BLaER1 treated with 17β-estradiol and CSF1 and Interleukin-3, amounts not matched to agents 10 nM and 100 nM (cell line): ENCODE data around the gene SERINC2.

ENCODE experiments used
- H3K27ac ChIP-seq, 11 experiments: shearing (Covaris generic); formaldehyde crosslinking; 2 replicates each; pipeline ENCODE4 v1.8.1; 2022
- H3K27me3 ChIP-seq, 11 experiments: shearing (Covaris generic); formaldehyde crosslinking; 2 replicates each; pipeline ENCODE4 v1.8.1; 2022
- H3K36me3 ChIP-seq, 11 experiments: shearing (Covaris generic); formaldehyde crosslinking; 2 replicates each; pipeline ENCODE4 v1.8.1; 2022
- H3K4me1 ChIP-seq, 10 experiments: shearing (Covaris generic); formaldehyde crosslinking; 2 replicates each; pipeline ENCODE4 v1.8.1; 2022
- H3K4me2 ChIP-seq, 11 experiments: shearing (Covaris generic); formaldehyde crosslinking; 2 replicates each; pipeline ENCODE4 v1.8.1; 2022
- H3K4me3 ChIP-seq, 10 experiments: shearing (Covaris generic); formaldehyde crosslinking; 2 replicates each; pipeline ENCODE4 v1.8.1; 2022
- H3K9ac ChIP-seq, 11 experiments: shearing (Covaris generic); formaldehyde crosslinking; 2 replicates each; pipeline ENCODE4 v1.8.1; 2022
- H3K9me3 ChIP-seq, 11 experiments: shearing (Covaris generic); formaldehyde crosslinking; replicated peaks in 1 of 11; 2 replicates each; pipeline ENCODE4 v1.8.1; 2022
- H4K20me1 ChIP-seq, 11 experiments: shearing (Covaris generic); formaldehyde crosslinking; 2 replicates each; pipeline ENCODE4 v1.8.1; 2022
- Cebpa-rat ChIP-seq, 11 experiments: shearing (Covaris generic); IDR thresholded peaks; 2 replicates each; pipeline ENCODE4 v1.8.1; 2022

SERINC2 gene

GRCh38 chr1:31416101-31416736 is 3.2 kb downstream of the SERINC2 start:
- TF ChIP-seq Cebpa-rat (IDR thresholded peaks at IDR 0.05) = no peak; a peak in 1 of 22 replicates
- Histone ChIP-seq H3K4me1 (peaks cover 5 to 31% (median 21%) of the 10 kb centered on the region in 10 experiments; a peak in 18 of 20 replicates), H3K4me3 (no peak overlapping the region), H3K9me3 (no peaks in the 10 kb centered on the region), H4K20me1 (peaks cover 0 to 38% (median 6%) of the 10 kb centered on the region in 11 experiments; a peak in 11 of 22 replicates), H3K27me3 (peaks cover 44 to 55% (median 52%) of the 10 kb centered on the region in 11 experiments), H3K4me2 (no peak overlapping the region), H3K36me3 (no peaks in the 10 kb centered on the region), H3K27ac (no peak overlapping the region), H3K9ac (no peak overlapping the region)

GRCh38 chr1:31417148-31417547 is 4.1 kb downstream of the SERINC2 start:
- Histone ChIP-seq H3K27me3 (peaks cover 34 to 45% (median 43%) of the 10 kb centered on the region in 11 experiments), H3K27ac (no peak overlapping the region), H3K4me2 (0 out of 22 replicates have a peak overlapping the region, but pooled peaks of 1 of the 11 experiments have one; percentile 20), H3K4me3 (no peak overlapping the region), H4K20me1 (peaks cover 0 to 33% (median 6%) of the 10 kb centered on the region in 11 experiments; a peak in 11 of 22 replicates), H3K9me3 (no peaks in the 10 kb centered on the region), H3K4me1 (peaks cover 12 to 38% (median 29%) of the 10 kb centered on the region in 10 experiments), H3K9ac (no peak overlapping the region), H3K36me3 (no peaks in the 10 kb centered on the region)
- peak in 7 of 11 experiments; percentile 26 to 80 (median 51); a peak in 8 of 22 replicates for TF ChIP-seq Cebpa-rat (IDR thresholded peaks at IDR 0.05)

GRCh38 chr1:31418626-31419323 is 5.8 kb downstream of the SERINC2 start:
- Histone ChIP-seq H3K27me3 (peaks cover 21 to 30% (median 28%) of the 10 kb centered on the region in 11 experiments), H4K20me1 (peaks cover 0 to 26% (median 0%) of the 10 kb centered on the region in 11 experiments; a peak in 8 of 22 replicates)

GRCh38 chr1:31420716-31421115 is 7.7 kb downstream of the SERINC2 start:
- no peak overlapping the region for H3K27ac ChIP-seq
- peaks cover 30 to 52% (median 47%) of the 10 kb centered on the region in 10 experiments for H3K4me1 ChIP-seq
- TF ChIP-seq Cebpa-rat (IDR thresholded peaks at IDR 0.05) = no peak
- H3K4me2 ChIP-seq = no peak overlapping the region
- H3K27me3 ChIP-seq = peaks cover 2 to 13% (median 9%) of the 10 kb centered on the region in 11 experiments; a peak in 20 of 22 replicates
- H3K9ac ChIP-seq = 0 out of 22 replicates have a peak overlapping the region, but pooled peaks of 1 of the 11 experiments have one; percentile 77
- H3K9me3 ChIP-seq = no peaks in the 10 kb centered on the region
- no peak overlapping the region for H3K4me3 ChIP-seq
- no peaks in the 10 kb centered on the region for H3K36me3 ChIP-seq
- peaks cover 0 to 9% (median 0%) of the 10 kb centered on the region in 11 experiments; a peak in 3 of 22 replicates for H4K20me1 ChIP-seq

More at GRCh38 chr1:31418626-31419323, 5.8 kb downstream of the SERINC2 start:
- H3K27ac ChIP-seq = no peak overlapping the region
- peaks cover 24 to 40% (median 33%) of the 10 kb centered on the region in 10 experiments for H3K4me1 ChIP-seq
- H3K4me2 ChIP-seq = no peak overlapping the region
- no peaks in the 10 kb centered on the region for H3K9me3 ChIP-seq
- H3K36me3 ChIP-seq = no peaks in the 10 kb centered on the region
- H3K4me3 ChIP-seq = no peak overlapping the region
- H3K9ac ChIP-seq = no peak overlapping the region
- no peak for TF ChIP-seq Cebpa-rat (IDR thresholded peaks at IDR 0.05)

- H3K9me3 ChIP-seq = no peaks in the 10 kb centered on the region
- 0 out of 22 replicates have a peak, but pooled peaks cover 0 to under 1% (median 0%) of the 10 kb centered on the region in 11 experiments for H4K20me1 ChIP-seq
- peak overlapping the region; percentile 80 to 95 (median 88) for H3K4me2 ChIP-seq
- TF ChIP-seq Cebpa-rat (IDR thresholded peaks at IDR 0.05) = no peak
- peaks cover 0 to 12% (median under 1%) of the 10 kb centered on the region in 11 experiments; a peak in 5 of 22 replicates for H3K27me3 ChIP-seq
- H3K4me3 ChIP-seq = no peak overlapping the region
- H3K27ac ChIP-seq = peak overlapping the region in 9 of 11 experiments; percentile 39 to 85 (median 68); a peak in 13 of 22 replicates
- peak overlapping the region in 7 of 11 experiments; percentile 1 to 81 (median 65); a peak in 7 of 22 replicates for H3K9ac ChIP-seq
- peaks cover 30 to 59% (median 54%) of the 10 kb centered on the region in 10 experiments for H3K4me1 ChIP-seq
- no peaks in the 10 kb centered on the region for H3K36me3 ChIP-seq
Measured at GRCh38 chr1:31421371-31422040, 8.5 kb downstream of the SERINC2 start.

- TF ChIP-seq Cebpa-rat (IDR thresholded peaks at IDR 0.05) = peak in 3 of 11 experiments; percentile 21 to 77 (median 55); a peak in 2 of 22 replicates
- H3K27ac ChIP-seq = peak overlapping the region in 9 of 11 experiments; percentile 53 to 85 (median 68); a peak in 18 of 22 replicates
- H3K9ac ChIP-seq = peak overlapping the region in 10 of 11 experiments; percentile 31 to 81 (median 48); a peak in 18 of 22 replicates
- H3K4me1 ChIP-seq = peaks cover 30 to 57% (median 51%) of the 10 kb centered on the region in 10 experiments
- peak overlapping the region; percentile 80 to 95 (median 88) for H3K4me2 ChIP-seq
- H3K4me3 ChIP-seq = peak overlapping the region; percentile 2 to 48 (median 26); a peak in 17 of 20 replicates
- no peaks in the 10 kb centered on the region for H4K20me1 ChIP-seq
- no peaks in the 10 kb centered on the region for H3K9me3 ChIP-seq
- H3K36me3 ChIP-seq = 0 out of 22 replicates have a peak, but pooled peaks cover 0 to 3% (median 0%) of the 10 kb centered on the region in 11 experiments
- peaks cover 0 to 12% (median 0%) of the 10 kb centered on the region in 11 experiments; a peak in 3 of 22 replicates for H3K27me3 ChIP-seq
Measured at GRCh38 chr1:31422505-31423319, 9.7 kb downstream of the SERINC2 start.

- H3K4me3 ChIP-seq = peak overlapping the region; percentile 2 to 48 (median 26); a peak in 17 of 20 replicates
- H3K36me3 ChIP-seq = 0 out of 22 replicates have a peak, but pooled peaks cover 0 to 3% (median 0%) of the 10 kb centered on the region in 11 experiments
- H3K27me3 ChIP-seq = peaks cover 0 to 12% (median 0%) of the 10 kb centered on the region in 11 experiments; a peak in 3 of 22 replicates
- H4K20me1 ChIP-seq = no peaks in the 10 kb centered on the region
- TF ChIP-seq Cebpa-rat (IDR thresholded peaks at IDR 0.05) = no peak
- peak overlapping the region; percentile 80 to 95 (median 88) for H3K4me2 ChIP-seq
- H3K9ac ChIP-seq = peak overlapping the region in 10 of 11 experiments; percentile 24 to 81 (median 44); a peak in 17 of 22 replicates
- no peaks in the 10 kb centered on the region for H3K9me3 ChIP-seq
- H3K4me1 ChIP-seq = peaks cover 30 to 57% (median 51%) of the 10 kb centered on the region in 10 experiments
- H3K27ac ChIP-seq = peak overlapping the region in 9 of 11 experiments; percentile 18 to 85 (median 68); a peak in 17 of 22 replicates
Measured at GRCh38 chr1:31423418-31423947, 10.5 kb downstream of the SERINC2 start.
